ENCODE data around the gene KRTAP10-11. TPM values are rescaled to one million over a fixed set of nuclear protein-coding genes. Genes with fewer than 3 reads are reported as not detected.

KRTAP10-11 gene
- total and polyA plus RNA-seq, 2 of the 8 experiments (the other 6 are each of a cell fraction or from before 2014, with no cell fraction given): not detected

GRCh38 chr21:44625756-44626155 lies 20.5 kb upstream of the KRTAP10-11 start:
- Histone ChIP-seq H3K23me2 (ENCODE audit: low read depth, low read length) (no peaks in the 10 kb centered on the region), H4K91ac (replicated peaks; ENCODE audit: insufficient read length, low read length) (no peak overlapping the region), H3K4me3 (ENCODE audit: extremely low read depth in 1 of 4, insufficient read depth in 2 of 4, low read depth in 3 of 4, low read length in 4 of 4) (no peak overlapping the region), H3K27me3 (replicated peaks in 1 of 4; ENCODE audit: control insufficient read depth in 3 of 4, extremely low read depth in 1 of 4, insufficient read depth in 3 of 4, low read length in 3 of 4) (no peaks in the 10 kb centered on the region), H3K4ac (replicated peaks; ENCODE audit: insufficient read length, low read depth, low read length) (no peak overlapping the region), H3K23ac (ENCODE audit: insufficient read length) (no peak overlapping the region), H3K9ac (replicated peaks in 1 of 4; ENCODE audit: extremely low read depth in 1 of 4, low read depth in 3 of 4, low read length in 3 of 4) (no peak overlapping the region), H2AFZ (ENCODE audit: low read length) (no peak overlapping the region), H2BK5ac (ENCODE audit: low read depth, low read length) (no peak overlapping the region), H3K4me1 (replicated peaks in 1 of 4; ENCODE audit: control insufficient read depth in 3 of 4, insufficient read depth in 4 of 4, low read length in 3 of 4) (no peaks in the 10 kb centered on the region; a peak in 1 of 7 replicates), H2BK12ac (ENCODE audit: low read depth, low read length) (no peak overlapping the region), H4K20me1 (replicated peaks in 1 of 2; ENCODE audit: control insufficient read depth in 1 of 2, insufficient read depth in 2 of 2, low read length in 2 of 2) (no peaks in the 10 kb centered on the region), H2BK15ac (ENCODE audit: low read length) (no peak overlapping the region), H3K79me2 (ENCODE audit: control insufficient read depth in 1 of 2, insufficient read depth in 2 of 2, low read length in 2 of 2) (no peaks in the 10 kb centered on the region), H3K56ac (replicated peaks; ENCODE audit: insufficient read length, low read depth, low read length) (no peak overlapping the region), H2AK5ac (ENCODE audit: low read depth, low read length) (no peak overlapping the region), H3K27ac (ENCODE audit: low read depth, low read length) (no peak overlapping the region), H3K18ac (ENCODE audit: extremely low read depth, low read length) (no peak overlapping the region), H2BK120ac (replicated peaks; ENCODE audit: low read depth, low read length) (no peak overlapping the region), H2BK20ac (ENCODE audit: low read length) (no peak overlapping the region), H3K36me3 (ENCODE audit: control insufficient read depth in 2 of 4, insufficient read depth in 4 of 4, low read length in 3 of 4) (no peaks in the 10 kb centered on the region), H3K4me2 (ENCODE audit: insufficient read depth in 1 of 2, low read depth in 2 of 2, low read length in 2 of 2) (no peak overlapping the region), H4K8ac (ENCODE audit: extremely low read depth, insufficient read depth, low read length) (no peak overlapping the region), H3K14ac (ENCODE audit: insufficient read length) (no peak overlapping the region), H4K5ac (ENCODE audit: insufficient read length, low read depth, low read length) (no peak overlapping the region), H3K9me3 (ENCODE audit: insufficient read depth in 2 of 2, low read depth in 1 of 2, low read length in 1 of 2) (peaks cover 16 to 18% of the 10 kb centered on the region in 2 experiments), H3K79me1 (ENCODE audit: low read depth, low read length) (no peaks in the 10 kb centered on the region)
- FAIRE-seq (no peak), DNase-seq (ENCODE audit: low read depth in 1 of 2, low spot score in 2 of 2) (no peak)
- POLR2A ChIA-PET (ENCODE audit: partially characterized antibody): no interaction called here
- CTCF ChIA-PET (ENCODE audit: partially characterized antibody): interaction anchor here (1.0 to 2.5 kb wide), 2 partner anchors 9 to 76 kb away, joined by 3 to 5 read pairs; no protein-coding TSS in a partner anchor
- 90% methylated on average over 7 of the region's 7 CpGs; no CpG with 5 or more reads in 1 of the 2 experiments for WGBS, 2 experiments (ENCODE audit: extremely low coverage in 1 of 2, insufficient coverage in 1 of 2, insufficient read length in 1 of 2, insufficient replicate concordance in 2 of 2, low coverage in 1 of 2, low lambda C conversion rate in 2 of 2, missing lambda C conversion rate in 1 of 2)
- TF ChIP-seq EP300 (IDR thresholded peaks at IDR 0.05; ENCODE audit: borderline replicate concordance in 1 of 2, low read depth in 2 of 2, low read length in 2 of 2) (no peak), KDM4A (IDR thresholded peaks at IDR 0.05; ENCODE audit: low read depth, low read length, severe bottlenecking) (no peak), TEAD4 (IDR thresholded peaks at IDR 0.05; ENCODE audit: low read depth, low read length) (no peak), EGR1 (IDR thresholded peaks at IDR 0.05; ENCODE audit: borderline replicate concordance, low read depth, low read length) (no peak), SP4 (IDR thresholded peaks at IDR 0.05; ENCODE audit: low read length) (no peak), CEBPB (IDR thresholded peaks at IDR 0.05; ENCODE audit: low read depth, low read length) (no peak), GABPA (IDR thresholded peaks at IDR 0.05; ENCODE audit: borderline replicate concordance, insufficient read depth, low read length) (no peak), RXRA (IDR thresholded peaks at IDR 0.05; ENCODE audit: insufficient read depth, low read depth, low read length) (no peak), KDM5A (IDR thresholded peaks at IDR 0.05; ENCODE audit: low read length) (no peak), CTBP2 (IDR thresholded peaks at IDR 0.05; ENCODE audit: borderline replicate concordance, insufficient read depth, insufficient read length, low read length) (no peak), SAP30 (IDR thresholded peaks at IDR 0.05; ENCODE audit: insufficient read depth, insufficient replicate concordance, low read length) (no peak)
